IPS DF 19.7 (cell line): ENCODE measurements around the gene MLPH.

Experiments
- DNase-seq: peaks from one replicate; pipeline ENCODE4 v3.0.0-alpha.2; 2013; ENCODE audit warnings: low read depth, low spot score

Gene MLPH

GRCh38 chr2:237568121-237568660 lies 81.1 kb downstream of the MLPH start:
- no peak for DNase-seq

GRCh38 chr2:237569041-237569440 lies 82.0 kb downstream of the MLPH start:
- no peak for DNase-seq

GRCh38 chr2:237569896-237570295 lies 82.8 kb downstream of the MLPH start:
- no peak for DNase-seq

DNA sequence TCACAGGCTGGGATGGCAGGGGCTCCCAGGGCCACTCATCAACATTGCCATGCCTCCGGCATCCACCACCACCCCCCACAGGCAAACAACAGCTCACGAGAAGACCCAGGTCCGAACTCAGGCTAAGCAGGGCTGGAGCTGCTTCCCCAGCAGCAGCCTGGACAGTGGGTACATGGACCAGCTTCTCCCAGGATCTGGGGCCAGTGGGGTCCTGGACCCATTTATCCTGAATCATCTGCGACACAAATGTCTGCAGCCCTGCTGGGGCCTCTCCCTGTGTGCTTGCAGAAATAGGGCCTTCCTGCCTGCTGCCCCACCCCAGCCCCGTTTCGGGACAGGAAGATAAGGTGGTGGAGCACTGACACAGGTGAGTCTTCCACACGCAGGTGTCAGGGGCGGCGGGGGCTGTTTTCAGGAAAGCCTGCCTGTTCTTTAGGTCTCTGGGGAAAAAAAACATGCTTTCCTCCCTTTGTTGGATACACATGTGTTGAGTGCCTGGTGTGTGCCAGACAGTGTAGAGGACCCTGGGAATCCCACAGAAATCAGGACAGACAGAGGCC lies 83.8 kb downstream of the MLPH start:
- no peak for DNase-seq

- no peak for DNase-seq
These were observed 84.5 kb downstream of the MLPH start for GRCh38 chr2:237571551-237571950.

DNA sequence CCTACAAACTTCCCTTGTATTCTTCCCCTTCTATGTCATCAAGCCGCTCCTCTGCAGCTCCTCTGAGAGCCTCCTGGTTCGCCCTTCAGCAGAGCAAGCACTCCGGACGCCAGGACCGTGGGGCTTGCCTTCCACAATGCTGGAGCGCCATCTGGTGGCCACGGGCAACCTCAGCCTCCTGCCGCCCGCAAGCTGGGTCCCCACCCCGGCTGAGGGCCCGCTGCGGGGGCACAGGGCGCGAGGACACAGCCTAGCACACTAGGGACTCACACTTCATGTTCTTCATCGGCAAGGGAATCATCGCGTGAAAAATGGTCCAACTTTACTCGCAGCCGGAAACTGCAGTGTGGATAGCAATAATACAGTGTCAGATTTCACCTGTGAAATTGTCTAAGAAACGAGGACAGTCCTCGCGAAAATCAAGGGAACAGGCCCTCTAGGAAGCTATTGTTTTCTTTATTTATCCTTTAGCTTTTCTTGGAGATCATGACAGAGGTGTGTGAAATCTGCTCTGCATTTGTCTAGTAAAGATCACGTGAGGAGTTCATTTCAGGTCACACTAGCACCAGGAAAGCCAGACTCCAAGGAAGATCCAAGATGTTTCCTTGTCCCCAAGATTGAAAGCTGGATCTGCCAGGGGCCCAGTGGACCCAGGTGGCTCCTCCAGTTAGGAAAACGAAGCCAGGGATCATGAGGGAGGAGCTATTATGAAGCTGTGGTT lies 85.1 kb downstream of the MLPH start:
- DNase-seq, result no peak

GRCh38 chr2:237572742-237573101 lies 85.7 kb downstream of the MLPH start:
- no peak for DNase-seq

DNA sequence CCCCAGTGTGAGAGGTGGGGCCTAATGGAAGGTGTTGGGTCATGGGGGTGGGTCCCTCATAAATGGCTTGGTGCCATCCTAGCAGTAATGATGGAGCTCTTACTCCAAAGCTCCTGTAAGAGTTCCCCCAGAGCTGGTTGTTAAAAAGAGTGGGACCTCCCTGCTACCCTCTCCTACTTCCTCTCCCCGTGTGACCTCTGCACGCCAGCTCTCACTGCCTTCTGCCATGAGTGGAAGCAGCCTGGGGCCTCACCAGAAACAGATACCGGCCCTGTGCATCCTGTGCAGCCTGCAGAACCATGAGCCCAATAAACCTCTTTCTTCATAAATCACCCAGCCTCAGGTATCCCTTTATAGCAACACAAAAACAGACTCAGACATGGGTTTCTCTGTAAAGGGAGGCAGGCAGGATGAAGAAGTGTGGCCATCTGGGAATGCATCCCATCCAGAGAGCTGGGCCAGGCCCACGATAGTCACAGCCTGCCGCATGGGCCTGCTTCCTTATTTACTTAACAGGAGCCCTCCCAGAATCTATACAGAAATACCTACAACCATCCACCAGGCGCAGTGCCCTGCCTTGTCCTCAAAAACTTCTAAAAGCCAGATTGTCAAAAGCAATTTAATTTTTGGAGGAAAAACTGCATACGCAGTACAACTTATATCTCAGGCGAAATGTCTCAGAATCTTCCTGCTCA lies 86.8 kb downstream of the MLPH start:
- DNase-seq, result no peak

- no peak for DNase-seq
These were observed 87.4 kb downstream of the MLPH start for GRCh38 chr2:237574467-237574866.

GRCh38 chr2:237574894-237575868 lies 88.1 kb downstream of the MLPH start:
- no peak for DNase-seq

DNA sequence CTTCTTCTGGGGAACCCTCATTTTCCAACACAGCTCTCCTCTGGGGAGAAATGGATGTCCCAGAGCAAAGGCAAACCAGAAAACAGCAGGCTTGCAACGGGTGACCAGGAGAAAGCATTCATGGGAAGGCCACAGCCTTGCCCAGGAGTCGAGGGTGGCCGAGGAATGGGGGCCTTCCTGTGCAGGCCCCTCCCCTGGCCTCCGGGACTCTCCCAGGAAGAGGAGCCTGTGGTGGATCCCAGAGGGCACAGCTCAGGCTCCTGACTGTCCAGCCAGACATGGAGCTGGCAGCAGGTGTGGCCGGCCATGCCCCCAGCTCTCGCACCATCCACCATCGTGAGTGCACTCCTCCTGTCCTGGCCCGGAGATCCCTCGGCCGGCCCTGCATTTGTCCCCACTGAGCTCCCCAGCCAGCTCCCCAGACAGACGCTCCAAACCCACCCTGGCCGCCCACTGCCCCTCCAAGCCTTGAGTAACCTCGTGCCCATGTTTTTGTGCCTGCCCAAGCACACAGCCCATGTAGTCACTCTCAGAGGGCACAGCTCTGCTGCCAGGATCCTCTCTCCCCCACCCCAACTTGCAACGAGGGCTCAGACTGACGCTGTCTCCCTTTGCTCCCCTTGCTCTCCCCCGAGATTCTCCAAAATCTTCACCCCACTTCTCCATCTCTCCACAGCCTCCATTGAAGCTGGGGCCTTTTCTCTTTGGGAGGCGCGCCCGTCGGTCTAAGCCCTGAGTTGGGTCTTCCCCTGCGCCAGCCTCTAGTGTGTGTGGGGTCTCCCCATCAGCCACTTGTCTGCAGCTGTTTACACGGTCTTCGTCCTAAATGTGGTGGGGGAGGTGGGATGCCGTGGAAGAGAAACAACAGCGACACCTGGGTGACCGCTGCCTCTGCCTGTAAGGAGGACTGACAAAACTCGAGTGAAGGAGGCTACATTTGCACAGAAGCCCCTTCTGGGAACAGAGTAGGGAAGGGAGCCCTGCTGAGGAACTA lies 89.1 kb downstream of the MLPH start:
- no peak for DNase-seq

DNA sequence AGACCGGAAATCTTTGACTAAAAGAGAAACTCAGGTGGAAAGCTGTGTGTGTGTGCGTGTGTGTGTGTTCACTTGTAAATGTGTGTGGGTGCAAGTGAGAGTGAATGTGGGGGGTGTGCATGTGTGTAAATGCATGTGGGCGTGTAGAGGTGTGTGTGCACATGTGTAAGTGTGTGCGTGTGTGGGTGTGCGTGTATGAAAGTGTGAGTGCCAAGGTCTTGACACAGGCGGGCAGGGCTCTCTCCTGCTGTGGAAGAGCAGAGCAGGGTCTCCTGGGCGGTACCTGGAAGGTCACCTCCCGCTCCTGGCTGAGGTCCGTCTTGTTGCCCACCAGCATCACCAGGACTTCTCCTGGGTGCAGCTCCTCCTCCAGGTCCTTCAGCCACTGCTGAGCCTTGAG lies 89.9 kb downstream of the MLPH start:
- DNase-seq, result no peak

- DNase-seq, result no peak
These were observed 90.4 kb downstream of the MLPH start for GRCh38 chr2:237577458-237577857.

DNA sequence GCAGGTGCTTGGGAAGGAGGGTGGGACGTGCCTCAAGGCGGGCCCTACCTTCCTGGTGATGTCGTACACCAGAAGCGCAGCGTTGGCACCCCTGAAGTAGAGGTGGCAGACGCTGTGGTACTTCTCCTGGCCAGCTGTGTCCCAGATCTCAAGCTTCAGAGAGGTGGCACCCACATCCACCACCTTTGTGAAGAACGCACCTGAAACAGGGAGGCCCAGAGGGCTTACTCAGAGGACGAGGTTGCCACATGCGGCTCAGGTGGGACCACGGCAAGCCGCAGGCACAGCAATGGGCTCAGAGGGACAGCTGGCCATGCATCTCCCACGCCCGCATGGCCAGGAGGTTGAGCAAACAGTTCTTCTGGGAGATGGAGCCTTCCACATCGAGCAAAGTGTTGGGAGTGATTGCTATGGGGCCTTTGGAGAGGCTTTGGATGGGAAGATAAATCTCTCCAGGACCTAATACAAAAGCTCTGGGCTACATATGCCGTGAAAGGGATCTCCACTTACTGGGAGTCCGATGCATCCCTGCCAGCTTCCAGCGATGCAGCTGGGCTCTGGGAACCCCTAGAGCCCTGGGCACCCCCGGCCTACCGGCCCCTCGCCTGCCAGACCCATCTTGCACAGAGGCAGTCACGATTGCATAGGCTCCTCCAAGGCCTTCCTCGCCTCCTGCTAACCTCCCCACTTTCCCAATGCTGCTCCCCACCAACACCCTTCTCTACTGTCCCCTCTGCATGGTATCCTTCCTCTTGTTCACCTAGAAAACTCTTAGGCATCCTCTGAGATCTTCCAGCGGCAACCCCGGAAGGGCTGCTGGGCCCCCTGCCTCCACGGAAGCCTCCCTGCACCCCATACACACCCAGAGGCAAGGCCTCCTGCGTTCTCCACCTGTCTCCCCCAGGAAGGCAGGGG lies 91.2 kb downstream of the MLPH start:
- DNase-seq, result no peak

- DNase-seq, result no peak
These were observed 94.3 kb downstream of the MLPH start for GRCh38 chr2:237581326-237581725.

- DNase-seq, result no peak
These were observed 95.0 kb downstream of the MLPH start for GRCh38 chr2:237581751-237582746.

GRCh38 chr2:237583385-237584295 lies 96.6 kb downstream of the MLPH start:
- no peak for DNase-seq
